Naive B cell (primary cell): Measurements from ENCODE around the gene RDH14. TPM values are rescaled to one million over a fixed set of nuclear protein-coding genes. Genes with fewer than 3 reads are reported as not detected.
A peak's percentile ranks its signal among the peaks of the same experiment; 100 is the strongest.

Source experiments
- ATAC-seq, 2 donors: fragments of 150-1000 bp; cut with Tn5 transposase; 2 replicates each; pipeline ENCODE4 v1.10.0; 2021; ENCODE audit warnings: low read depth in 2 of 2, mild to moderate bottlenecking in 2 of 2, moderate library complexity in 2 of 2
- DNase-seq: peaks from one replicate; pipeline ENCODE4 v3.0.0; 2022
- H3K27ac Mint-ChIP-seq, 6 donors: one replicate each; pipeline ENCODE4 v1.8.0; 2020 to 2022; ENCODE audit warnings: mild to moderate bottlenecking in 6 of 6, mixed read lengths in 6 of 6, moderate library complexity in 5 of 6, inconsistent platforms in 2 of 6
- H3K27me3 Mint-ChIP-seq, 3 donors: one replicate each; pipeline ENCODE4 v1.8.0; 2021 to 2022; ENCODE audit warnings: mixed read lengths in 3 of 3, mild to moderate bottlenecking in 1 of 3
- H3K36me3 Mint-ChIP-seq, 2 donors: one replicate each; pipeline ENCODE4 v1.8.0; 2020 to 2022; ENCODE audit warnings: mixed read lengths in 2 of 2, inconsistent platforms in 1 of 2, mild to moderate bottlenecking in 1 of 2
- H3K4me1 Mint-ChIP-seq, 3 donors: one replicate each; pipeline ENCODE4 v1.8.0; 2020 to 2022; ENCODE audit warnings: mixed read lengths in 3 of 3, inconsistent platforms in 1 of 3, mild to moderate bottlenecking in 1 of 3, moderate library complexity in 1 of 3
- H3K4me3 Mint-ChIP-seq, 8 donors: one replicate each; pipeline ENCODE4 v1.8.0; 2020 to 2022; ENCODE audit warnings: mild to moderate bottlenecking in 8 of 8, mixed read lengths in 8 of 8, moderate library complexity in 8 of 8, inconsistent platforms in 2 of 8
- H3K9me3 Mint-ChIP-seq, 7 donors: one replicate each; pipeline ENCODE4 v1.8.0; 2020 to 2022; ENCODE audit warnings: mixed read lengths in 7 of 7, mild to moderate bottlenecking in 5 of 7, inconsistent platforms in 2 of 7, moderate library complexity in 1 of 7
- polyA plus RNA-seq, 6 donors: library from polyadenylated mRNA; unstranded; fragments of 300-500 nt; fragmentation: Illumina TruSeq; gene quantifications; one replicate each; pipeline ENCODE4 v1.2.3, GENCODE V29; 2021; ENCODE audit warnings: low read depth in 6 of 6

Gene RDH14
- polyA plus RNA-seq, result 10 to 100 TPM; 44.7 to 66.8 (median 62.1) TPM

DNA sequence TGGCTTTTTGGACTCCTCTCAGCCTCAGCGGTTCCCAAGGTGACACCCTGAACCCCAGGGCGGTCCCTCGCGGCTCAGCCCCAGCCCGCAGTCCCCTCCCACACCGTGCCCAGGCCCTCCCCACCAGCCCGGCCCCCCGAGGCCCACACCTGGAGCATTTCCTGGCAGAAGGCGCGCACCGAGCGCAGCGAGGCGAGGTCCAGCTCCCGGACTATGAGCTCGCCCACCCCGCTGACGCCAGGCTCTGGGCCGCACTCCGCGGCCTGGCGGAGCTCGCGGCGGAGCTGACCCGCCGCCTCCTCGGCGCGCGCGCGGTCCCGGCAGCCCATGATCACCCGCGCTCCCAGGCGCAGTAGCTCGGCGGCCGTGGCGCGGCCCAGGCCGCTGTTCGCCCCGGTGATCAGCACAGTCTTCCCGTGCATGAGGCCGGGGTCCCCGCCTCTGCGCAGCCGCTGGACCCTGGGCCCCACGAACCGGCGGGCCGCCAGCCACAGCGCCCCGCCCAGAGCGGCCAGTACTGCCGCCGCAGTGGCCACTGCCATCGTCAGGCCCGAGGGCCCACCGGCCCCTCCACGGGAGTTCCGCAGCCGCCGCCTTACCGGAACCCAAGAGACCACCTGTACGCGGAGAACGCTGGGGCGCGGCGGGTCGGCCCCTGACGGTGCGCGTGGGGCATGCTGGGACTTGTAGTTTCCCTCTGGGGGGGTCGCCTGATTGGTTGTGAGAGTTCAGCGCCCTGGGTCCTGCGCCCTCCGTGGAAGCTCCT lies at the start of gene RDH14:
TSS of gene RDH14 (minus strand) at position 623 of the 766 bp plus-strand sequence. CDS start at position 542, 81 bp downstream.
- peak within 1 kb of the TSS; percentile 91 to 98 (median 98) for H3K27ac Mint-ChIP-seq
- peaks cover 31 to 41% (median 33%) of the 10 kb centered on the region in 3 donors for H3K4me1 Mint-ChIP-seq
- no peaks in the 10 kb centered on the region for H3K27me3 Mint-ChIP-seq
- peak within 1 kb of the TSS; percentile 86 to 97 (median 95) for H3K4me3 Mint-ChIP-seq
- H3K9me3 Mint-ChIP-seq, result peaks cover 0 to 12% (median 7%) of the 10 kb centered on the region in 7 donors
- peaks cover 8 to 13% of the 10 kb centered on the region in 2 donors for H3K36me3 Mint-ChIP-seq
- DNase-seq (peak; percentile 94), ATAC-seq (peak; percentile 87 to 89)

GRCh38 chr2:18610090-18610489 lies 49.6 kb upstream of the RDH14 start:
- H3K4me1 Mint-ChIP-seq, result no peaks in the 10 kb centered on the region
- DNase-seq, result no peak
- no peaks in the 10 kb centered on the region for H3K27me3 Mint-ChIP-seq
- H3K4me3 Mint-ChIP-seq, result no peak overlapping the region
- no peaks in the 10 kb centered on the region for H3K9me3 Mint-ChIP-seq
- no peaks in the 10 kb centered on the region for H3K36me3 Mint-ChIP-seq
- no peak for ATAC-seq
- H3K27ac Mint-ChIP-seq, result no peak overlapping the region

DNA sequence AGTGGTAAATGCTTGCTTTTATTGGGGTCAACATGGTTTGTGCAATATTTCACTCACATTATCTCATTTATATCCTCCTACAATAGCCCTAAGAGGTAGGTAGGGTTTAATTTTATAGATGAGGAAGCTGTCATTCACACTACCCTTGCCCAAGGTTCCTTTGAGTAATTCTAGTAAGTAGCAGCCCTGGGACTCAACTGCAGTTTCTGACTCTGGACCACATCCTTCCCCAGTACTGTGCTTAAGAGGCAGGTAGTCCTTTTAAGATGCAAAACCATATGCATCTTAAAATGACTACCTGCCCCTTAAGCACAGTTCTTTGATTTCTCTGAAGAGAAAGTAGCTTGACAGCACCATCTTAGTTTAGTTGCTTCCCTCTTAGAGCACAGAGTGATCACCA lies 44.7 kb upstream of the RDH14 start:
- Mint-ChIP-seq H3K4me1 (no peaks in the 10 kb centered on the region), H3K9me3 (no peaks in the 10 kb centered on the region), H3K27ac (no peak overlapping the region), H3K27me3 (no peaks in the 10 kb centered on the region), H3K36me3 (no peaks in the 10 kb centered on the region), H3K4me3 (no peak overlapping the region)
- DNase-seq (no peak), ATAC-seq (no peak)

- Mint-ChIP-seq H3K4me1 (no peaks in the 10 kb centered on the region), H3K36me3 (no peaks in the 10 kb centered on the region), H3K27me3 (no peaks in the 10 kb centered on the region), H3K4me3 (no peak overlapping the region), H3K9me3 (no peaks in the 10 kb centered on the region), H3K27ac (no peak overlapping the region)
- DNase-seq (no peak), ATAC-seq (no peak)
Measured at GRCh38 chr2:18604531-18604885, 44.1 kb upstream of the RDH14 start.

DNA sequence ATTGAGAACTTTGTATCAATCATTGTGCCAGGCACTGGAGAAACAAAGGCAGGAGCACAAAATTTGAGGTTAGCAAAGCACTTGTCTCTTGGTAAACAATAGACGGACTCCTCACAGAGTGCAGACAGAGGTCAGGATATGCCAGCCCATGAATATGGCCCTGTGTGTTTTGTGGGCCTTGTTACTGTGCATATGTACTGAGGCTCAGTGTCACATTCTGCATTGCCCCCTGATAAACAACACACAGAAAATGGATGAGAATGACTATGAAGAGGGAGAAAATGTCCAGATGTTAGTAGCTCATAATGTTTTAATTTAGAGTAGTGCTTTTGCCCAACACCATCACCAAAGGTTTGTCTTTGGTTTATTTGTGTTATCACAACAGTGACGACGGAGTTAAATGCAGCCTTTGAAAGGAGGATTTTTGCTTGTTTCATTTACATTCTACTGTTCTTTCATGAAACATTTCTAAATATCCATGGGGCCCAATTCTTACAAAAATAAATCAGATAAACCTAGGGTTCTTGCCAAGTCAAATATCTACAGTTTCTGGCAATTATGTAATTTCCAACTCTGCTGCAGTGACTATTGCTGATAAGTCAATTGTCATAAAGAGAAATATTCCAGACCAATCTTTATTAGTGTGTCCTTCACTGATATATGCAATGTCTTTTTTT lies 43.5 kb upstream of the RDH14 start:
- DNase-seq, result no peak
- Mint-ChIP-seq H3K4me3 (no peak overlapping the region), H3K27ac (peak overlapping the region in 1 of 6 donors; percentile 51), H3K27me3 (no peaks in the 10 kb centered on the region), H3K4me1 (no peaks in the 10 kb centered on the region), H3K36me3 (no peaks in the 10 kb centered on the region), H3K9me3 (no peaks in the 10 kb centered on the region)
- ATAC-seq, result no peak

DNA sequence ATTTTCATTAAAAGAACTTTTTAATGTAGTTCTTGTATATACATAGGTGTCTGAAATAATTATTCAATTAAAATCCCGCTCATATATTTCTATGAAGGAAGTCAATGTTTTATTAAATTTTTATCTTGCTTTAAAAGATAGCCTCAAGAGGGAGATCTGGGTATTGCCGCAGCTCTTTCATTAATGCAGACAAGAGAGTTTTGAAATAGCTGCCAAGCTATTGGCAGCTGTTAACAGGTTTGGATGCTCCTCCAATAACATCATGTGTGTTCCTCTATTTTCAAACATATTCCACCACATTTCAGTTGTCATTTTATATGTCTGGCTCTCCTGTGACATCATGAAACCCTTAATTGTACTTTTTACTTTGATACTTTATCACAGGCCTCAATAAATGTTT lies 41.8 kb upstream of the RDH14 start:
- H3K4me1 Mint-ChIP-seq, result no peaks in the 10 kb centered on the region
- H3K36me3 Mint-ChIP-seq, result no peaks in the 10 kb centered on the region
- H3K4me3 Mint-ChIP-seq, result no peak overlapping the region
- DNase-seq (no peak), ATAC-seq (no peak)
- no peaks in the 10 kb centered on the region for H3K27me3 Mint-ChIP-seq
- H3K9me3 Mint-ChIP-seq, result no peaks in the 10 kb centered on the region
- no peak overlapping the region for H3K27ac Mint-ChIP-seq

DNA sequence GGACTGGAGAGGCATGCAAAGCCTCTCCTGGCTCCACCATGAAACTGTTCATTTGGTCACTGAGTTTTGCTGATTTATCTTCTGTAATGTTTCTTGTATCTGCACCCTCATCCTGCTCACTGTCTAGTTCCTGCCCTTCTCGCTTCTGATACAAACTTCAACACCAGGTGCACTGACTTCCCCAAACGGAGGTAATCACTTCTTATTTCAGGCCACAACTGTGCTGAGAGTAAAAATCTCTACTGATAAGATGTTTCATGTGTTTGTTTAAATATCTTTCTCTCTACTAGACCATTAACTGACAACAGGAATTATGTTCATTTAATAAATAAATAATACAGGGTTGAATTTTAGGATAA lies 39.8 kb upstream of the RDH14 start:
- peaks cover 0 to 13% (median 6%) of the 10 kb centered on the region in 7 donors for H3K9me3 Mint-ChIP-seq
- no peak for DNase-seq
- H3K27ac Mint-ChIP-seq, result no peak overlapping the region
- ATAC-seq, result peak in 1 of 2 donors; percentile 65
- no peaks in the 10 kb centered on the region for H3K27me3 Mint-ChIP-seq
- peaks cover 7 to 9% of the 10 kb centered on the region in 2 donors for H3K36me3 Mint-ChIP-seq
- H3K4me1 Mint-ChIP-seq, result no peaks in the 10 kb centered on the region
- no peak overlapping the region for H3K4me3 Mint-ChIP-seq

DNA sequence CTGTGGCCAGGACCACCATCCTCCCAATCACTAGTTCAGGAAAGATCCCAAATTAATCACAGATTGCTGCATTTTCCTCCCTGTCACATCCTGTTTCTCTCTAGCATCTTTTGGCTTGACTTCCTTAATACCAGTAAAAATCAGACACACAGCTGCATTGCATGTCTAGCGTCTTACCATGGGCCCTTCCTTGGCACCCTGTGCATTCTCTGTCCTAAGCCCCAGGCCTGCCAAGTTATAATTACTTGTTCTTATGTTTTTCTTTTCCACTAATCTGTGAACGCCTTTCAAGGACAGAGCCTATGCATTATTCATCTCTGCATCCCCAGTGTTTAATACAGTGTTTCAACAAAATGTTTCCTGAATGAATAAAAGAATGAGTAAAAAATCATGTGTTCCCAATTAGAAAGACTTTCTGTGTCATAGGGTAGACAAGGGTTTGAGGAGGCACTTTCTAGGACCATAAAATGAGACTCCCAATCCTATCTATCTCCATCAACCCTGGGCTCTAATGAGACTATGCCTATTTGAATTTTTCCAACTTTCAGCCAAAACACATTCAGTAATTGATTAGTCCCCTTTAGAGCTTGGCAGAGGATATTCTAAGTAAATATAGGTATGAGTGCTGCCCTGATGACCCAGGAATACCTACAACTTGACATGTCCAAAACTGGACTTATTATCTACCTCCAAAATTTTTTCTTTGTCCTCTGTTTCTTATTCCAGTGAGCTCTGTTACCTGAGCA lies 39.2 kb upstream of the RDH14 start:
- DNase-seq (no peak), ATAC-seq (no peak)
- H3K27ac Mint-ChIP-seq, result no peak overlapping the region
- no peaks in the 10 kb centered on the region for H3K27me3 Mint-ChIP-seq
- no peak overlapping the region for H3K4me3 Mint-ChIP-seq
- H3K9me3 Mint-ChIP-seq, result peaks cover 0 to 13% (median 6%) of the 10 kb centered on the region in 7 donors
- H3K4me1 Mint-ChIP-seq, result no peaks in the 10 kb centered on the region
- H3K36me3 Mint-ChIP-seq, result peaks cover 7 to 13% of the 10 kb centered on the region in 2 donors

GRCh38 chr2:18598848-18599484 lies 38.5 kb upstream of the RDH14 start:
- no peaks in the 10 kb centered on the region for H3K27me3 Mint-ChIP-seq
- DNase-seq, result no peak
- H3K36me3 Mint-ChIP-seq, result peaks cover 7 to 14% of the 10 kb centered on the region in 2 donors
- H3K9me3 Mint-ChIP-seq, result peaks cover 0 to 13% (median 6%) of the 10 kb centered on the region in 7 donors
- no peak overlapping the region for H3K4me3 Mint-ChIP-seq
- no peak for ATAC-seq
- no peaks in the 10 kb centered on the region for H3K4me1 Mint-ChIP-seq
- no peak overlapping the region for H3K27ac Mint-ChIP-seq

GRCh38 chr2:18597618-18598017 lies 37.2 kb upstream of the RDH14 start:
- Mint-ChIP-seq H3K36me3 (peaks cover 7 to 22% of the 10 kb centered on the region in 2 donors), H3K4me3 (no peak overlapping the region), H3K9me3 (peaks cover 0 to 13% (median 6%) of the 10 kb centered on the region in 7 donors), H3K27me3 (peaks cover 0 to 5% (median 0%) of the 10 kb centered on the region in 3 donors), H3K4me1 (no peaks in the 10 kb centered on the region), H3K27ac (no peak overlapping the region)
- no peak for DNase-seq
- no peak for ATAC-seq

- peaks cover 0 to 5% (median 0%) of the 10 kb centered on the region in 3 donors for H3K27me3 Mint-ChIP-seq
- no peak for DNase-seq
- H3K27ac Mint-ChIP-seq, result no peak overlapping the region
- H3K4me3 Mint-ChIP-seq, result no peak overlapping the region
- peaks cover 7 to 27% of the 10 kb centered on the region in 2 donors for H3K36me3 Mint-ChIP-seq
- H3K9me3 Mint-ChIP-seq, result peaks cover 0 to 13% (median 6%) of the 10 kb centered on the region in 7 donors
- no peak for ATAC-seq
- H3K4me1 Mint-ChIP-seq, result no peaks in the 10 kb centered on the region
Measured at GRCh38 chr2:18596993-18597392, 36.5 kb upstream of the RDH14 start.

DNA sequence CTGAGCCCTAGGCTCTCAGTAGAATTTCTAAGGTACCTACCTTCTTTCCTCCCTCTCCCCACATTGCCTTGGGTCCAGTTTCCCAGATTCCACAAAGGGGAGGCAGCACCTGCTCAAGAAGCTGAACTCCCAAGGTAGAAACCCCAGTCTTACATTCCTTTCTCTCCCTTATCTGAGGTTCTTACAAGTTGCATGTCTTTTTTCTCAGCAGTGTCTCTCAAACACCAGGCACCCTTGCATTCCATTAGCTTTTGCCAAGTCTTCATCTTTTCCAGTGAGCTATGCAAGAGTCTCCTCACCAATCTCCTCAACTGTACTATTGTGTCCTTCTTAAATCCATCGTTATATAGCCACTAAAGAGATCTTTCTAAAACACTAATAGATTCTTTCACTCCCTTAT lies 33.0 kb upstream of the RDH14 start:
- no peaks in the 10 kb centered on the region for H3K4me1 Mint-ChIP-seq
- peaks cover 0 to 13% (median 7%) of the 10 kb centered on the region in 7 donors for H3K9me3 Mint-ChIP-seq
- H3K27ac Mint-ChIP-seq, result no peak overlapping the region
- DNase-seq, result no peak
- no peak overlapping the region for H3K4me3 Mint-ChIP-seq
- ATAC-seq, result no peak
- H3K36me3 Mint-ChIP-seq, result peaks cover 7 to 31% of the 10 kb centered on the region in 2 donors
- H3K27me3 Mint-ChIP-seq, result peaks cover 0 to 5% (median 0%) of the 10 kb centered on the region in 3 donors

- H3K4me1 Mint-ChIP-seq, result no peaks in the 10 kb centered on the region
- no peak for ATAC-seq
- peaks cover 0 to 5% (median 0%) of the 10 kb centered on the region in 3 donors for H3K27me3 Mint-ChIP-seq
- no peak overlapping the region for H3K4me3 Mint-ChIP-seq
- H3K27ac Mint-ChIP-seq, result no peak overlapping the region
- peaks cover 0 to 13% (median 7%) of the 10 kb centered on the region in 7 donors for H3K9me3 Mint-ChIP-seq
- DNase-seq, result no peak
- H3K36me3 Mint-ChIP-seq, result peaks cover 7 to 31% of the 10 kb centered on the region in 2 donors
Measured at GRCh38 chr2:18592372-18592771, 31.9 kb upstream of the RDH14 start.
